ENCODE results near the gene GIT1. TPM values are rescaled to one million over a fixed set of nuclear protein-coding genes. Genes with fewer than 3 reads are reported as not detected.
A peak's percentile ranks its signal among the peaks of the same experiment; 100 is the strongest.

GIT1 gene
- polyA plus RNA-seq, 1 donor: 43.2 TPM

- peak; percentile 73 for DNase-seq
Observed at GRCh38 chr17:29579866-29580771, 9.3 kb downstream of the GIT1 start.

- DNase-seq: no peak
Observed at GRCh38 chr17:29578626-29579485, 10.6 kb downstream of the GIT1 start.

GRCh38 chr17:29577385-29578211 lies 11.8 kb downstream of the GIT1 start:
- no peak for DNase-seq

GRCh38 chr17:29577001-29577370 lies 12.5 kb downstream of the GIT1 start:
- DNase-seq: no peak

GRCh38 chr17:29576214-29577000 lies 13.0 kb downstream of the GIT1 start:
- DNase-seq: no peak

GRCh38 chr17:29575511-29576213 lies 13.8 kb downstream of the GIT1 start:
- DNase-seq: no peak

GRCh38 chr17:29574732-29575510 lies 14.5 kb downstream of the GIT1 start:
- no peak for DNase-seq

GRCh38 chr17:29573871-29574731 lies 15.3 kb downstream of the GIT1 start:
- no peak for DNase-seq

- no peak for DNase-seq
Observed at GRCh38 chr17:29573558-29573869, 15.9 kb downstream of the GIT1 start.

- no peak for DNase-seq
Observed at GRCh38 chr17:29572691-29573557, 16.5 kb downstream of the GIT1 start.

- DNase-seq: no peak
Observed at GRCh38 chr17:29571883-29572681, 17.4 kb downstream of the GIT1 start.

- DNase-seq: no peak
Observed at GRCh38 chr17:29571486-29571882, 18.0 kb downstream of the GIT1 start.

GRCh38 chr17:29570521-29570920 lies 18.9 kb downstream of the GIT1 start:
- DNase-seq: no peak

GRCh38 chr17:29569245-29569950 lies 20.1 kb downstream of the GIT1 start:
- no peak for DNase-seq

GRCh38 chr17:29568331-29569244 lies 20.9 kb downstream of the GIT1 start, which contains the start of gene TP53I13:
Gene TP53I13 (plus strand): TSS chr17:29568701. CDS start chr17:29568759, 58 bp downstream.
- peak; percentile 80 for DNase-seq
